Measurements from ENCODE around the gene PDZD7. TPM values are rescaled to one million over a fixed set of nuclear protein-coding genes. Genes with fewer than 3 reads are reported as not detected.

Gene PDZD7
- polyA plus RNA-seq, 1 of the 3 experiments (the other 2 are of a cell fraction): 1.9 TPM

DNA sequence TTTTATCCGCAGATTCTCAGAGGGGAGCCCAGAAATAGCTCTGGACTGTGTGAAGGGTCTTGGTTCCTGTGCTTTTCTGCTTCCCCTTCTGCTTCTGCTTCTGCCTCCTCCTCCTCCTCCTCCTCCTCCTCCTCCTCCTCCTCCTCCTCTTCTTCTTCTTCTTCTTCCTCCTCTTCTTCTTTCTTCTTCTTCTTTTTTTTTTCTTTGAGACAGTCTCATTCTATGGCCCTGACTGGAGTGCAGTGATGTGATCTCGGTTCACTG, 11.6 kb downstream of the PDZD7 start:
- Histone ChIP-seq H3K4me1 (ENCODE audit: control insufficient read depth in 1 of 2, insufficient read depth in 2 of 2, low read depth in 1 of 2, low read length in 1 of 2) (peaks cover 4 to 8% of the 10 kb centered on the region in 2 experiments; a peak in 3 of 4 replicates), H3K27me3 (ENCODE audit: insufficient read depth) (no peaks in the 10 kb centered on the region), H3K79me2 (ENCODE audit: insufficient read depth) (no peaks in the 10 kb centered on the region), H3K9me3 (no peaks in the 10 kb centered on the region), H3F3A (replicated peaks; ENCODE audit: insufficient read depth) (no peaks in the 10 kb centered on the region), H3K36me3 (replicated peaks in 1 of 2; ENCODE audit: control insufficient read depth in 1 of 2, insufficient read depth in 2 of 2, low read length in 1 of 2) (no peaks in the 10 kb centered on the region), H3K4me2 (no peak overlapping the region), H3K9ac (no peak overlapping the region), H2AFZ (ENCODE audit: low read depth) (no peak overlapping the region), H3K4me3 (ENCODE audit: low read depth in 2 of 2, low read length in 1 of 2) (no peak overlapping the region), H3K27ac (ENCODE audit: low read depth in 2 of 2, low read length in 1 of 2) (no peak overlapping the region), H4K20me1 (ENCODE audit: insufficient read depth) (no peaks in the 10 kb centered on the region), H3K9me2 (no peaks in the 10 kb centered on the region)
- TF ChIP-seq CHD2 (IDR thresholded peaks at IDR 0.05; ENCODE audit: low read length, partially characterized antibody) (no peak), MXI1 (IDR thresholded peaks at IDR 0.05; ENCODE audit: low read depth, low read length) (no peak)
- POLR2A ChIA-PET: interaction anchor here (0.9 to 1.3 kb wide), 2 partner anchors 20 to 23 kb away, joined by 3 read pairs; no protein-coding TSS in a partner anchor
- DNase-seq: no peak
- CTCF ChIA-PET: interaction anchor here (0.7 to 7.2 kb wide), 21 partner anchors 9 to 1314 kb away, joined by 3 to 443 read pairs (median 6); partner anchors contain the start of genes KAZALD1, LZTS2, MRPL43 and PDZD7
- 56% methylated on average over 2 of the region's 2 CpGs for WGBS (ENCODE audit: low lambda C conversion rate)

DNA sequence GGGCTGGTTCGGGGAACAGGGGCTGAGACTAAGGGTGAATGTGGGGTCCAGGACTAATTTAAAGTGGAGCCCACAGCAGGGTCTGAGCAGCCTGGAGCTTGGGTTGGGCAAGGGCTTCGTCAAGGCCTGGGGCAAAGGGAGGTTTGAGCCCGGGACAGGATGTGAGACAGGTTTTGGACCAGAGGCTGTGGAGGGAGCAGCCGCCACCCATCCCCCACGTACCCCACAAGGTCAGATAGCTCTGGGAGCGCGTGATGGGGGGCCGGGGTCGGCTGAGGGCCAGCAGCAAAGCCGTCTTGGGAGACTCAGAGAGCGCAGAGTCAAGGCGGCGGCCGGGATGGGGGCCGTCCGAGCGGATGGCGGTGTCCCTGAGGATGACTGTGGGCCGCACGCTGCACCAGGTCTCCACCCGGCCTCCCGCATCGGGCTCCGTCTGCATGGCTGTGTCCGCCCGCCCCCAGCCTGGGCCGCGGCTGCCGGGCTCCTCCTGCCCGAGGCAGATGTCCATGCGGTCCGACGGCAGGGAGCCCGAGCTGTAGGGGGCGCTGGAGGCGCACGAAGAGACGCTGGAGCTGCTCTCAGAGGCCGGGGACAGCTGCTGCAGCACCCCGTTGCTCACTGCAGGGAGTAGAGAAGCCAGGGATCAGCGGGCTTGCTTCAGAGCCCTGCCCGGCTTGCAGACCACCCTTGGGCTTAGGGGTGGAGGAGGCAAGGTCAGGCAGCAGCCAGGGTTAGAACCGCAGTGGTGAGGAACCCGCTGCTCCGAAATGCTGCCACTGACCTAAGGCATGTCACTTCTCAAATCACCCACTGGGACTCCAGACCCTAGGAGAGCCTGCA, 12.1 kb downstream of the PDZD7 start:
- Histone ChIP-seq H4K20me1 (ENCODE audit: insufficient read depth) (no peaks in the 10 kb centered on the region), H3K4me3 (ENCODE audit: low read depth in 2 of 2, low read length in 1 of 2) (no peak overlapping the region; a peak in 1 of 4 replicates), H3K9me2 (no peaks in the 10 kb centered on the region), H3K79me2 (ENCODE audit: insufficient read depth) (no peaks in the 10 kb centered on the region), H3K36me3 (replicated peaks in 1 of 2; ENCODE audit: control insufficient read depth in 1 of 2, insufficient read depth in 2 of 2, low read length in 1 of 2) (no peaks in the 10 kb centered on the region), H3K9me3 (no peaks in the 10 kb centered on the region), H3K27ac (ENCODE audit: low read depth in 2 of 2, low read length in 1 of 2) (no peak overlapping the region), H3K27me3 (ENCODE audit: insufficient read depth) (no peaks in the 10 kb centered on the region), H3K4me1 (ENCODE audit: control insufficient read depth in 1 of 2, insufficient read depth in 2 of 2, low read depth in 1 of 2, low read length in 1 of 2) (peaks cover 4 to 8% of the 10 kb centered on the region in 2 experiments; a peak in 3 of 4 replicates), H2AFZ (ENCODE audit: low read depth) (no peak overlapping the region), H3K9ac (no peak overlapping the region), H3F3A (replicated peaks; ENCODE audit: insufficient read depth) (no peaks in the 10 kb centered on the region), H3K4me2 (no peak overlapping the region)
- ChIA-PET POLR2A (interaction anchor here (0.9 to 1.3 kb wide), 3 partner anchors 12 to 24 kb away, joined by 3 to 8 read pairs (median 3); partner anchors contain the start of genes PDZD7 and SFXN3), CTCF (interaction anchor here (0.6 to 7.2 kb wide), 23 partner anchors 9 to 1315 kb away, joined by 3 to 443 read pairs (median 6); partner anchors contain the start of genes KAZALD1, LZTS2, MRPL43 and PDZD7)
- peak; percentile 94 for DNase-seq
- WGBS (ENCODE audit: low lambda C conversion rate): 37% methylated on average over 32 of the region's 45 CpGs
- no peak for TF ChIP-seq EP300 (IDR thresholded peaks at IDR 0.05; ENCODE audit: borderline replicate concordance in 1 of 2, low read depth in 1 of 2, low read length in 1 of 2)
- TF ChIP-seq, protein P1, sequence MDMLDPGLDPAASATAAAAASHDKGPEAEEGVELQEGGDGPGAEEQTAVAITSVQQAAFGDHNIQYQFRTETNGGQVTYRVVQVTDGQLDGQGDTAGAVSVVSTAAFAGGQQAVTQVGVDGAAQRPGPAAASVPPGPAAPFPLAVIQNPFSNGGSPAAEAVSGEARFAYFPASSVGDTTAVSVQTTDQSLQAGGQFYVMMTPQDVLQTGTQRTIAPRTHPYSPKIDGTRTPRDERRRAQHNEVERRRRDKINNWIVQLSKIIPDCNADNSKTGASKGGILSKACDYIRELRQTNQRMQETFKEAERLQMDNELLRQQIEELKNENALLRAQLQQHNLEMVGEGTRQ (IDR thresholded peaks at IDR 0.05; ENCODE audit: borderline replicate concordance, low read depth, low read length): no peak
- TF ChIP-seq, protein P2, sequence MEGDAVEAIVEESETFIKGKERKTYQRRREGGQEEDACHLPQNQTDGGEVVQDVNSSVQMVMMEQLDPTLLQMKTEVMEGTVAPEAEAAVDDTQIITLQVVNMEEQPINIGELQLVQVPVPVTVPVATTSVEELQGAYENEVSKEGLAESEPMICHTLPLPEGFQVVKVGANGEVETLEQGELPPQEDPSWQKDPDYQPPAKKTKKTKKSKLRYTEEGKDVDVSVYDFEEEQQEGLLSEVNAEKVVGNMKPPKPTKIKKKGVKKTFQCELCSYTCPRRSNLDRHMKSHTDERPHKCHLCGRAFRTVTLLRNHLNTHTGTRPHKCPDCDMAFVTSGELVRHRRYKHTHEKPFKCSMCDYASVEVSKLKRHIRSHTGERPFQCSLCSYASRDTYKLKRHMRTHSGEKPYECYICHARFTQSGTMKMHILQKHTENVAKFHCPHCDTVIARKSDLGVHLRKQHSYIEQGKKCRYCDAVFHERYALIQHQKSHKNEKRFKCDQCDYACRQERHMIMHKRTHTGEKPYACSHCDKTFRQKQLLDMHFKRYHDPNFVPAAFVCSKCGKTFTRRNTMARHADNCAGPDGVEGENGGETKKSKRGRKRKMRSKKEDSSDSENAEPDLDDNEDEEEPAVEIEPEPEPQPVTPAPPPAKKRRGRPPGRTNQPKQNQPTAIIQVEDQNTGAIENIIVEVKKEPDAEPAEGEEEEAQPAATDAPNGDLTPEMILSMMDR (IDR thresholded peaks at IDR 0.05): peak; percentile 76
- TF ChIP-seq SIN3A (IDR thresholded peaks at IDR 0.05; ENCODE audit: borderline replicate concordance, low read depth, low read length): peak; percentile 76; the same call in 1 of the 2 replicates
- no peak for TF ChIP-seq GATA2 (CRISPR knock-in tag; IDR thresholded peaks at IDR 0.05)
- peak; percentile 76 for TF ChIP-seq RAD21 (IDR thresholded peaks at IDR 0.05; ENCODE audit: low read length)
- TF ChIP-seq RFX5 (IDR thresholded peaks at IDR 0.05; ENCODE audit: low read length): no peak
- 0 out of 2 replicates have a peak, but pooled peaks have one; percentile 11 for TF ChIP-seq TCF12 (IDR thresholded peaks at IDR 0.05)
- no peak for TF ChIP-seq GABPA (IDR thresholded peaks at IDR 0.05; ENCODE audit: low read depth)
- TF ChIP-seq, protein P3, sequence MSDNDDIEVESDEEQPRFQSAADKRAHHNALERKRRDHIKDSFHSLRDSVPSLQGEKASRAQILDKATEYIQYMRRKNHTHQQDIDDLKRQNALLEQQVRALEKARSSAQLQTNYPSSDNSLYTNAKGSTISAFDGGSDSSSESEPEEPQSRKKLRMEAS (IDR thresholded peaks at IDR 0.05; ENCODE audit: low read depth): peak; percentile 72
- 0 out of 2 replicates have a peak, but pooled peaks have one; percentile 33 for TF ChIP-seq RCOR1 (IDR thresholded peaks at IDR 0.05; ENCODE audit: low read length)
- peak; percentile 62 for TF ChIP-seq MXI1 (IDR thresholded peaks at IDR 0.05; ENCODE audit: low read depth, low read length)
- no peak for TF ChIP-seq JUND (IDR thresholded peaks at IDR 0.05)
- peak; percentile 55 for TF ChIP-seq SMC3 (IDR thresholded peaks at IDR 0.05; ENCODE audit: low read depth, low read length)
